Measurements from ENCODE around the gene SIRT4. TPM values are rescaled to one million over a fixed set of nuclear protein-coding genes. Genes with fewer than 3 reads are reported as not detected.

SIRT4 gene
- under 1 TPM; 0.56 to 0.93 (median 0.91) TPM for polyA plus RNA-seq

- H3K27ac ChIP-seq (ENCODE audit: low read depth, low read length) = no peak within 1 kb of the TSS
- 5 to 9% (median 9%) methylated on average over 31 of the region's 31 CpGs for whole genome bisulfite sequencing, 3 donors
Measured at GRCh38 chr12:120301962-120302815, at the start of gene SIRT4. Gene SIRT4 (plus strand): TSS chr12:120302321. CDS start chr12:120303562, 1,241 bp downstream.

- peak overlapping the region; percentile 58 for H3K27ac ChIP-seq (ENCODE audit: low read depth, low read length)
- 47 to 76% (median 48%) methylated on average over 6 of the region's 6 CpGs for WGBS, 3 donors
Measured at GRCh38 chr12:120253313-120253712, 48.8 kb upstream of the SIRT4 start.

DNA sequence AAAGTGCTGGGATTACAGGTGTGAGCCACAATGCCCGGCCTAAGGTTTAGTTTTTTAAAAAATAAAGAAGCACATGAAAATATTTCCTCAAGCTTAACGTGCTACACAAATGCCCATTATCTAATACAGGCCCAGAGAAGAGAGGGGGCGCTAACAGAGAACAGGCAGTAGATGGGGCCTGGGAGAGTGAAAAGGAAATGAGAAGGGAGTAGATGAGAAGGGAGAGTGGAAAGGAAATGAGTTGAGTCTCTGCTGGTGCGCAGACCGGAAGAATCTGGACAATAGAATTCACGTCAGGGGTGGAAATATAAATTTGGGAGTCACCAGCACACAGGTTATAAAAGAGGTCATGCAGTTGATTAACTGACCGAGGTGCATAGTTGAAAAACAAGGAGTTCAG, 47.3 kb upstream of the SIRT4 start:
- H3K27ac ChIP-seq (ENCODE audit: low read depth, low read length) = no peak overlapping the region
- 53 to 74% (median 69%) methylated on average over 7 of the region's 7 CpGs for WGBS, 3 donors

DNA sequence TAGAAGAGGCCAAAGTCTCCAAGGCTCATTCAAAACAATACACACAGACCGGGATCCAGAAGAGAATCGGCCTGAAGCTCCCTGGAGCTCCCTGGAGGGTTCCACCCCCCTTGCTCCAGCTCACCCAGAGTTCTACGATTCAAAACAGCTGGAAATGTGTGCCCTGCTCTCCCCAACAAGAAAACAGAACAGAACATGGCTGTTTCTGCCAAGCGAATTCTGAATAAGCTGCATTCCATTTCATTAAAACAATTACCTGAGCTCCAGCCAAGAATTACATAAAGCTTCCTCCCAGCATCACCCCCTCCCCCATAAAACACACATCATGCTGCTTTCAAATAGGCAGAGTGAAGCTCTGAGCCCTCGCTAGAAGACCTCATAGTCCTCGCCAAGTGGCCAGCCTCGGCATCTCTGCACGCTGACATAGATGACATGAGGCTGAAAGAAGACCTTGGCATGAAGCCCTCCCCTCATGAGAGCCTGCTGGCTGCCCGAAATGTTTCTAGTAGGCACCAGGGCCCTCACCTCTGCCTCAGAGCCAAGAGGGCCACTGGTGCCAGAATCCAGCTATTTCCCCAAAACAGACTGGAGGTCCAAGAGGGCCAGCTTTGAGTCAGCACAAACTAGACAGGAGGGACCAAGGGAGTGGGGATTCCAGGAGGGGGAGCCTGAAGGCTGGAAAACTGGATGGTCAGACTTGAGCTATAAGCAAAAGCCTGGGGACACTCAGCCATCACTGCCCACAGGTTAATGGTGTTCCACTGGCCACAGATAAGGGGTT, 44.9 kb upstream of the SIRT4 start:
- 31 to 50% (median 36%) methylated on average over 9 of the region's 9 CpGs for WGBS, 3 donors
- peak overlapping the region; percentile 9 for H3K27ac ChIP-seq (ENCODE audit: low read depth, low read length)

- 81 to 93% (median 90%) methylated on average over 5 of the region's 5 CpGs for WGBS, 3 donors
- no peak overlapping the region for H3K27ac ChIP-seq (ENCODE audit: low read depth, low read length)
Measured at GRCh38 chr12:120258323-120258896, 43.7 kb upstream of the SIRT4 start.

DNA sequence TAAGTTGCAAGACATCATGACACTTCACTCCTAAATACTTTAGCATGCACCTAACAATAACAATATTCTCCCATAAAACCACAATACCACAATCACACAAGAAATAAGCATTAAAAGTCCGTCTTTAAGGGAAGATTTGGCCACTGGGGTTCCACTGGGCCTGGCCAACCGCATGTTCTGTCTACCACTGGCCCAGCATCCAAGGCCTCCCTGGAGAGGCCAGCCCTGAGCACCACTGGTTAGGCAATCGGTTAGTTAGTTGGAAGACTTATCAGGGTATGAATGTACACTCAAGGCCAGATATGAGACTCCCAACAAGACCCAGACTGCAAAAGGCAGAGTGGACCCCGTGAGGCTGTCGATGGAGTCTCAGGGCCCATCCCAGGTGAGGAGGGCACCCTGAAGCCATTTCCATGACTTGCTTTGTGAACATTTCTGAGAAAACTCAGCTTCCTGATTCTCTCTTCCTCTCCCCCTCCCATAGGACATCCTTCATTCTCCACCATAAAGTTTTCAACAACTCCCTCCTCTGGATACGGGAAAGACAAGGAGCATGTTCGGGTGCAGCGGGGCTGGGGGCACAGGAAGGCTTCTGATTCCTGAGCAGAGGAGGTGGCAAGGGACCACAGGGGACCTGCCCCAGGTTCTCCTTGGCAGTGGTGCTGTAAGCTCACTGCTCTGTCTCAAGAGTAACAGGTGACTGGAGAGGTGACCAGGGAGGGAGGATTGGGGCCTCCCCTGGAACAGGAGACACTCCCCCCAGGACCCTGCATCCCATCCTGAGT, 42.5 kb upstream of the SIRT4 start:
- WGBS, 3 donors = 58 to 74% (median 60%) methylated on average over 8 of the region's 8 CpGs
- H3K27ac ChIP-seq (ENCODE audit: low read depth, low read length) = no peak overlapping the region

DNA sequence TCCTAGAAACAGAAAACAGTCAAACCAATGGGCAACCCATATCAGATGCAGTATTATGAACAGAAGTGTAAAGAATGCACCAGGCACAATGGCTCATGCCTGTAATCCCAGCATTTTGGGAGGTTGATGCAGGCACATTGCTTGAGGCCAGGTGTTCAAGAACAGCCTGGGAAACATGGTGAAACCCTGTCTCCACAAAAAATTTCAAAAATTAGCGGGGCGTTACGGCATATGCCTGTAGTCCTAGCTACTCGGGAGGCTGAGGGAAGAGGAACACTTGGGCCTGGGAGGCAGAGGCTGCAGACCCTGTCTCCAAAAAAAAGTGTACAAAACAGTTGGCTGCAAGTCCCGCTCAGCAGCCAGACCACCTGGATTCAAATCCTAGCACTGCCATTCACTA, 41.5 kb upstream of the SIRT4 start:
- H3K27ac ChIP-seq (ENCODE audit: low read depth, low read length) = no peak overlapping the region
- WGBS, 3 donors = 88 to 93% (median 92%) methylated on average over 5 of the region's 5 CpGs

DNA sequence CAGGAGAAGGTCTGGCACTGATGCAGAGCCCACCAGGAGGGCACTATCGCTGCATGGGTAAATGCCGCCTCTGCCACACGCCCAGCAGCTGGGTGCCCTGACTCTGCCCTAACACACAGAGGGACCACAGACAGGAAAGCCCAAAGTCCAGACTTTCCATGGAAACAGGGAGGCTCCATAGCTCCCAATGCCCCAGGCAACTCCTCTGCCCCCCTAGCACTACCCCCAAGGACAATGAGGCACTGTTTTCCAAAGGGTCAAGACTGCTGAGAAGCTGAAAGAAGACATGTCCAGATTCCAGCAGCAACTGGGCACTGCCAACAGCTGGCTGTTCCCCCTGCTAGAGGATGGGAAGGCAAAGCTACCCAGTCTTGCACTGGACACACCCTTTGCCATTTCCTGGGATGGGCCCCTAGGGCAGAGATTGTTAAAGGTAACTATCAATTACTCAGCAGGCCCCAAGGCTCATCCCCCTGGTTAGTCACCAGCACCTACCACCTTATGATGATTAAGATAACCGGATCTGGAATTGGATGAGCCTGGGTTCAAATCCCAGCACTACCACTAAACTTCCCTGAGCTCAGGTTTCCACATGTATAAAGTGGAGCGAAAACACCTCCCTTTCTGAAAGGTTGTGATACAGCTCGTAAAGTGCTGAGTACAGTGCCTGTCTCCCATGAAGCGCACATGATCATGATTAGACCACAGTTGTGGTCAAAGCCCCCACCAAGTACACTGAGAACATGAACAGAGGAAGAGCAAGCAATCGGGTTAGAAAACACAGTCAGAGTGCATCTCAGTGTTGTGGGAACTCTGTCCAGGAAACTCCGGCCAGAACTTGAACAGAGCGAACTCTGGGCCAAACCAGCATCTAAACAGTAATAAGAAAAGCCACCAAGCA, 39.9 kb upstream of the SIRT4 start:
- no peak overlapping the region for H3K27ac ChIP-seq (ENCODE audit: low read depth, low read length)
- WGBS, 3 donors = 50 to 76% (median 51%) methylated on average over 10 of the region's 10 CpGs

DNA sequence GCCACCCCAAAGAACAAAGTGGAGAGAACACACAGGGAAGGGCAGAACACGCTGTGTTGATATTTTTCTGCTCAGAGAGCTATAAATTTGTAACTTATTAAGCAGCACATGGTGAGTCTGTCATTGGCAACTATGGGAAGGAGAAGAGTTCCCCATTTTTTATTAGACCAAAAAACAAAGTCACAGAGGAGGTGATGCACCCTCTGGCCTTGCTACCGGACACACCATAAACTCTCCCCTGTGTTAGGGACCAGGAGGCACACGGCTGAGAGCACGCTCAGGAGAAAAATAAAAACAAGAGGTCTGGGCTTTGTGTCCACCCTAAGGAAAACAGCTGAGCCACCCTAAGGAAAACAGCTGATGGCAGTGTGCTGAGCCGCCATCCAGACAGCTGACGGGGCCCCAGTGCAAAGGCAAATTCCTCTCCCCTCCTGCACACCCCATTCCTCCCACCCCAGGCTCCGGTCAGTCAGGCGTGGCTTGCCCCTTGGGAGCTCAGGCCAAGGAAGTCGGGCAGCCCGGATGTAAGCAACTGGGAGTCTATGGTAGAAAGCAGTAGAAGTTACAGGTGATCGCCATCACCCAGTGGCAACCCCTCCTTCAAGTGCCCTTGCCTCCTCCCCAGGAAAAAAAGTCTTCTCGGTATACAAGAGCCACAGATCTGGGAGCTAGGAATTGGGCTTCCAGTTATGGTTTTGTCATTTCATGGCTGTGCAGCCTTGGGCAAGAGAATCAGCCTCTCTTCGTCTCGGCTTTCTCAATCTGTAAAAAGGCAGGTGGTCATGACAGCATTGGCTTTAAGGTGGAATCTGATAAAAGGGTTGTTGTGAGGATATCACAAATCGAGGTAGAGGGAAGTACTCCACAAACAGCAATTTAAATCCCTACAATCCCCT, 39.0 kb upstream of the SIRT4 start:
- 28 to 34% (median 31%) methylated on average over 15 of the region's 15 CpGs for WGBS, 3 donors
- peak overlapping the region; percentile 13 for H3K27ac ChIP-seq (ENCODE audit: low read depth, low read length)

DNA sequence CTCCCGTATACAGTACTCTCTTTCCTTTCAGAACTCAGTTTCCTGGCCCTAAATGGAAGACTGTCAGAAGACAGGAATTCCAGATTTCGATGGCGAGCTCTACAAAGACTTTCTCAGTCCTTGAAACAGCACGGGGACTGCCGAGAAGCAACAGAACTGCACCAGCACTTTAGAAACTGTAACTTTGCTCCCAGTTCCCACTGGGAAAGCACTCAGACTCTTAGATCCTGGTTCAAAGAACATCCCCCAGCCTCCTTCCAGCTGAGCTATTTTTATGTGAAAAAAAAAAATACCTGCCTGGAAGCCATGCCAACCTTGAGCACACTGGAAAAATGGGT, 38.4 kb upstream of the SIRT4 start:
- WGBS, 3 donors = 14 to 27% (median 27%) methylated on average over 5 of the region's 5 CpGs
- H3K27ac ChIP-seq (ENCODE audit: low read depth, low read length) = peak overlapping the region; percentile 13

GRCh38 chr12:120264086-120264903, 37.8 kb upstream of the SIRT4 start:
- WGBS, 3 donors = 27 to 40% (median 38%) methylated on average over 15 of the region's 15 CpGs
- peak overlapping the region; percentile 23 for H3K27ac ChIP-seq (ENCODE audit: low read depth, low read length)

DNA sequence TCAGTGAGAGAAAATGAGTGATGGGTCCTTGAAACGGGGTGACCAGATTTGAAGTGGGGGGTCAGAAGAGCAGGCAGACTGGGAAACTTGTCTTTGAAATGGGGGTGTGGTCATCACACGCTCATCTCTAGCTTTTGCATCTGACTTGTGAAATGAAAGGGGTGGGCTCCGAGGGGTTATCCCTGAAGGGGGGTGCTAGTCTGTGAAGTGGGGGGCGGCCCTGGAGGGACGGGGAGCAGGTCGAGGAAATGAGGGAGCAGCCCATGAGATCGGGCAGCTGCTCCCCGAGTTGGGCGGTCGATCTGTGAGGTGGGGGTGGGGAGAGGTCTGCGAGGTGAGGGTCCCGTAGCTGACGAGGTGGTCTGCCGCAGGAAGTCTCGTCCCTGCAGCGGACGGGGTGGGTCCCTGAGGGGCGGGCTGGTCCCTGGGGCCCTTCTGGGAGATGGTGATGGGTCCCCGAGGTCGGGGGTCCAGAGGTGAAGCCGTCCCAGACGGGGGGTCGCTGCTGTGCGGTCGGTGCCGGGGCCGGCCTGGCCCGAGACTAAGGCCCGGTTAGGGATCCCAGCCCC, 37.1 kb upstream of the SIRT4 start:
- WGBS, 3 donors = 1 to 2% (median 2%) methylated on average over 27 to 29 of the region's 29 CpGs

GRCh38 chr12:120265473-120266179, 36.5 kb upstream of the SIRT4 start, which contains the start of gene PXN:
Gene PXN (minus strand): TSS chr12:120265730. CDS start chr12:120265629, 101 bp downstream.
- 1 to 2% (median 2%) methylated on average over 35 to 63 of the region's 81 CpGs for WGBS, 3 donors
- H3K27ac ChIP-seq (ENCODE audit: low read depth, low read length) = peak within 1 kb of the TSS; percentile 46

More for the DNA sequence above, 37.1 kb upstream of the SIRT4 start:
- peak overlapping the region; percentile 46 for H3K27ac ChIP-seq (ENCODE audit: low read depth, low read length)

DNA sequence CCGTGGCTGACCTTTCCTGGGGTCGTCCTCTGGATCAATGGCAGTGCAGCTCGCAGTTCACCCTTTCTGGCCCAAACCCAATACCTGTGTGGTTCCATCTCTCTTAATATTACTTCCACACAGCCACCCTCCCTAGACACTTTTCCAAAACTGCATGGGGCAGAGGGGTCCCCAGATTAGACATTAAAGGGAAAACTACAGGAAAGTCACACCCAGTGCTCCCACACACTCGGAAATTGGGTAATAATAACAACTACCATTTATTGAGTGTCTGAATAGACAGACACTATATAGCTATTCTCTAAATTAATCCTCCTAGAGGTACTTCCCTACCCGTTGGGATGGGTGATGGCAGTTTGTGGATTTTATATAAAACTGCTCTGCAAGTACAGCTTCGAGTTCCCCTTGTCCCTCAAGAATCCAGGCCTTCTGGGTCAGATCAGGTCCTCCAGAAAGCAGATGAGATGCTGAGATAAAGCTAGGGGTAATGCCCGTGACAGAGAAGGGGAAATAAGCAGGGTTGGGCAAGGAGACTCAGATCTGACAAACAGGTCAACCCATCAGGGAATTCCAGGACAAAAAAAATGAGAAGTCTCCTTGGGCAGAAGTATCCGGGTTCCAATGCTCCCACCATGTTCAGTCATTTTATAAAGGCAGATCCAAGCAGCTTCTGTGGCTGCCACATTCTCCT, 35.8 kb upstream of the SIRT4 start:
- 29 to 37% (median 33%) methylated on average over 8 of the region's 8 CpGs for WGBS, 3 donors
- H3K27ac ChIP-seq (ENCODE audit: low read depth, low read length) = no peak overlapping the region

All from adipose tissue (tissue), 3 donors.